ENCODE measurements around the gene SLC26A11. TPM values are rescaled to one million over a fixed set of nuclear protein-coding genes. Genes with fewer than 3 reads are reported as not detected.

Gene SLC26A11
- total and polyA plus RNA-seq, 2 of the 13 experiments (the other 11 are each of a cell fraction or from before 2014, with no cell fraction given): 8.7 to 13.2 TPM

- TF ChIP-seq, protein P1, sequence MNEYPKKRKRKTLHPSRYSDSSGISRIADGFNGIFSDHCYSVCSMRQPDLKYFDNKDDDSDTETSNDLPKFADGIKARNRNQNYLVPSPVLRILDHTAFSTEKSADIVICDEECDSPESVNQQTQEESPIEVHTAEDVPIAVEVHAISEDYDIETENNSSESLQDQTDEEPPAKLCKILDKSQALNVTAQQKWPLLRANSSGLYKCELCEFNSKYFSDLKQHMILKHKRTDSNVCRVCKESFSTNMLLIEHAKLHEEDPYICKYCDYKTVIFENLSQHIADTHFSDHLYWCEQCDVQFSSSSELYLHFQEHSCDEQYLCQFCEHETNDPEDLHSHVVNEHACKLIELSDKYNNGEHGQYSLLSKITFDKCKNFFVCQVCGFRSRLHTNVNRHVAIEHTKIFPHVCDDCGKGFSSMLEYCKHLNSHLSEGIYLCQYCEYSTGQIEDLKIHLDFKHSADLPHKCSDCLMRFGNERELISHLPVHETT (CRISPR knock-in tag; conservative IDR thresholded peaks at IDR 0.05): no peak
- peak; percentile 68 for TF ChIP-seq ZNF777 (CRISPR knock-in tag; IDR thresholded peaks at IDR 0.05)
- TF ChIP-seq ZNF333 (CRISPR knock-in tag; IDR thresholded peaks at IDR 0.05; ENCODE audit: borderline replicate concordance): no peak
- TF ChIP-seq RELA (CRISPR knock-in tag; IDR thresholded peaks at IDR 0.05): 0 out of 2 replicates have a peak, but pooled peaks have one; percentile 34
- no peak for TF ChIP-seq ZIK1 (CRISPR knock-in tag; IDR thresholded peaks at IDR 0.05; ENCODE audit: borderline replicate concordance, low read depth)
- TF ChIP-seq ESRRA (CRISPR knock-in tag; IDR thresholded peaks at IDR 0.05; ENCODE audit: low read depth): no peak
- TF ChIP-seq, protein P2, sequence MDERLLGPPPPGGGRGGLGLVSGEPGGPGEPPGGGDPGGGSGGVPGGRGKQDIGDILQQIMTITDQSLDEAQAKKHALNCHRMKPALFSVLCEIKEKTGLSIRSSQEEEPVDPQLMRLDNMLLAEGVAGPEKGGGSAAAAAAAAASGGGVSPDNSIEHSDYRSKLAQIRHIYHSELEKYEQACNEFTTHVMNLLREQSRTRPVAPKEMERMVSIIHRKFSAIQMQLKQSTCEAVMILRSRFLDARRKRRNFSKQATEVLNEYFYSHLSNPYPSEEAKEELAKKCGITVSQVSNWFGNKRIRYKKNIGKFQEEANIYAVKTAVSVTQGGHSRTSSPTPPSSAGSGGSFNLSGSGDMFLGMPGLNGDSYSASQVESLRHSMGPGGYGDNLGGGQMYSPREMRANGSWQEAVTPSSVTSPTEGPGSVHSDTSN (CRISPR knock-in tag; IDR thresholded peaks at IDR 0.05): no peak
- TF ChIP-seq CC2D1A (CRISPR knock-in tag; IDR thresholded peaks at IDR 0.05): no peak
- no peak for TF ChIP-seq ZBTB33 (CRISPR knock-in tag; IDR thresholded peaks at IDR 0.05)
- no peak for TF ChIP-seq ZNF772 (CRISPR knock-in tag; IDR thresholded peaks at IDR 0.05)
- TF ChIP-seq ZFP91 (CRISPR knock-in tag; IDR thresholded peaks at IDR 0.05; ENCODE audit: borderline replicate concordance): no peak
- peak; percentile 26; the same call in 1 of the 2 replicates for TF ChIP-seq NRL (CRISPR knock-in tag; IDR thresholded peaks at IDR 0.05; ENCODE audit: borderline replicate concordance)
- no peak for TF ChIP-seq GATAD2A (CRISPR knock-in tag; IDR thresholded peaks at IDR 0.05)
- TF ChIP-seq ATF7 (IDR thresholded peaks at IDR 0.05): no peak
- no peak for TF ChIP-seq ATF7 (CRISPR knock-in tag; IDR thresholded peaks at IDR 0.05)
- TF ChIP-seq KDM5A (IDR thresholded peaks at IDR 0.05; ENCODE audit: borderline replicate concordance, low read length): no peak
- TF ChIP-seq, protein P3, sequence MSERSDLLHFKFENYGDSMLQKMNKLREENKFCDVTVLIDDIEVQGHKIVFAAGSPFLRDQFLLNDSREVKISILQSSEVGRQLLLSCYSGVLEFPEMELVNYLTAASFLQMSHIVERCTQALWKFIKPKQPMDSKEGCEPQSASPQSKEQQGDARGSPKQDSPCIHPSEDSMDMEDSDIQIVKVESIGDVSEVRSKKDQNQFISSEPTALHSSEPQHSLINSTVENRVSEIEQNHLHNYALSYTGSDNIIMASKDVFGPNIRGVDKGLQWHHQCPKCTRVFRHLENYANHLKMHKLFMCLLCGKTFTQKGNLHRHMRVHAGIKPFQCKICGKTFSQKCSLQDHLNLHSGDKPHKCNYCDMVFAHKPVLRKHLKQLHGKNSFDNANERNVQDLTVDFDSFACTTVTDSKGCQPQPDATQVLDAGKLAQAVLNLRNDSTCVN (CRISPR knock-in tag; IDR thresholded peaks at IDR 0.05; ENCODE audit: borderline replicate concordance): no peak
- no peak for TF ChIP-seq ZNF451 (CRISPR knock-in tag; IDR thresholded peaks at IDR 0.05)
- TF ChIP-seq, protein P4, sequence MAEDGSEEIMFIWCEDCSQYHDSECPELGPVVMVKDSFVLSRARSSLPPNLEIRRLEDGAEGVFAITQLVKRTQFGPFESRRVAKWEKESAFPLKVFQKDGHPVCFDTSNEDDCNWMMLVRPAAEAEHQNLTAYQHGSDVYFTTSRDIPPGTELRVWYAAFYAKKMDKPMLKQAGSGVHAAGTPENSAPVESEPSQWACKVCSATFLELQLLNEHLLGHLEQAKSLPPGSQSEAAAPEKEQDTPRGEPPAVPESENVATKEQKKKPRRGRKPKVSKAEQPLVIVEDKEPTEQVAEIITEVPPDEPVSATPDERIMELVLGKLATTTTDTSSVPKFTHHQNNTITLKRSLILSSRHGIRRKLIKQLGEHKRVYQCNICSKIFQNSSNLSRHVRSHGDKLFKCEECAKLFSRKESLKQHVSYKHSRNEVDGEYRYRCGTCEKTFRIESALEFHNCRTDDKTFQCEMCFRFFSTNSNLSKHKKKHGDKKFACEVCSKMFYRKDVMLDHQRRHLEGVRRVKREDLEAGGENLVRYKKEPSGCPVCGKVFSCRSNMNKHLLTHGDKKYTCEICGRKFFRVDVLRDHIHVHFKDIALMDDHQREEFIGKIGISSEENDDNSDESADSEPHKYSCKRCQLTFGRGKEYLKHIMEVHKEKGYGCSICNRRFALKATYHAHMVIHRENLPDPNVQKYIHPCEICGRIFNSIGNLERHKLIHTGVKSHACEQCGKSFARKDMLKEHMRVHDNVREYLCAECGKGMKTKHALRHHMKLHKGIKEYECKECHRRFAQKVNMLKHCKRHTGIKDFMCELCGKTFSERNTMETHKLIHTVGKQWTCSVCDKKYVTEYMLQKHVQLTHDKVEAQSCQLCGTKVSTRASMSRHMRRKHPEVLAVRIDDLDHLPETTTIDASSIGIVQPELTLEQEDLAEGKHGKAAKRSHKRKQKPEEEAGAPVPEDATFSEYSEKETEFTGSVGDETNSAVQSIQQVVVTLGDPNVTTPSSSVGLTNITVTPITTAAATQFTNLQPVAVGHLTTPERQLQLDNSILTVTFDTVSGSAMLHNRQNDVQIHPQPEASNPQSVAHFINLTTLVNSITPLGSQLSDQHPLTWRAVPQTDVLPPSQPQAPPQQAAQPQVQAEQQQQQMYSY (CRISPR knock-in tag; IDR thresholded peaks at IDR 0.05): no peak
Measured at GRCh38 chr17:80187515-80187941, 32.7 kb upstream of the SLC26A11 start (continued).

All from HepG2 (cell line).